ENCODE measurements around the gene SOX11. TPM values are rescaled to one million over a fixed set of nuclear protein-coding genes. Genes with fewer than 3 reads are reported as not detected.

The SOX11 gene
- total RNA-seq, 1 donor from 2014 or later = 83.2 TPM

DNA sequence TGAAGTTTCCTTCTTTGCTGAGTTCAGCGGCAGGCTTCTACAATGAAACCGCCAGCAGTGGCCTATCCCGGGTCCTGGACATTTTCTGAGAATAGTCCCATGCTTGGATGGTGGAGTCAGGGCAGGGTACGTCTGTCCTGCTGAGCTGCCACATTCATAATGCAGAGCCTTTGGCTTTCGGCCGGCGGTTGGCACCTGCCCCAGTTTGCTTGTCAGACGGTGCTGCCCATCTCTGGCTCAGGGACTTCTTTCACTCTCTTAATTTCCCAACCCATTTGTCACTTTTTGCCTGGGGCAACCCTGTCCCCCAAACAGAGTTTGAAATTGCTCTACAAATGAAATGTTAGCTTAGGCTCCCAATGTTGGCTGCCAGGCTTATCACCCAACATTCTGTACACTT lies 57.2 kb downstream of the SOX11 start:
- no peak for DNase-seq (ENCODE audit: extremely low spot score, unreplicated experiment)
- no peak for TF ChIP-seq CTCF (conservative IDR thresholded peaks at IDR 0.05)
- Mint-ChIP-seq H3K27me3 (no peaks in the 10 kb centered on the region), H3K9me3 (no peaks in the 10 kb centered on the region), H3K4me1 (ENCODE audit: unreplicated experiment) (peaks cover 19% of the 10 kb centered on the region), H3K4me3 (no peak overlapping the region), H3K36me3 (no peaks in the 10 kb centered on the region), H3K27ac (no peak overlapping the region)

All from type B pancreatic cell (in vitro differentiated cells).